ENCODE results near the gene ATP5ME. TPM values are rescaled to one million over a fixed set of nuclear protein-coding genes. Genes with fewer than 3 reads are reported as not detected.

ATP5ME gene
- total and polyA plus RNA-seq, 2 of the 13 experiments (the other 11 are each of a cell fraction or from before 2014, with no cell fraction given) = 305 to 753 TPM

GRCh38 chr4:680551-680927 is 6.5 kb upstream of the ATP5ME start (continued):
- TF ChIP-seq ZXDC (CRISPR knock-in tag; IDR thresholded peaks at IDR 0.05) (no peak), MIER3 (CRISPR knock-in tag; IDR thresholded peaks at IDR 0.05; ENCODE audit: borderline replicate concordance) (no peak), SMARCC2 (IDR thresholded peaks at IDR 0.05) (no peak), RCOR2 (CRISPR knock-in tag; IDR thresholded peaks at IDR 0.05) (no peak)

GRCh38 chr4:680091-680490 is 6.0 kb upstream of the ATP5ME start:
- ChIA-PET CTCF (ENCODE audit: low intra/inter-chr PET ratio, low total read pairs) (no interaction called here), POLR2A (no interaction called here)
- Histone ChIP-seq H2AFZ (ENCODE audit: low read length) (no peak overlapping the region), H3K4me2 (ENCODE audit: low read depth, low read length) (no peak overlapping the region), H3K9me3 (ENCODE audit: low read length) (no peaks in the 10 kb centered on the region), H4K20me1 (ENCODE audit: insufficient read depth, low read length) (no peaks in the 10 kb centered on the region), H3K79me2 (ENCODE audit: insufficient read depth, low read length) (peaks cover 3% of the 10 kb centered on the region), H3K4me3 (replicated peaks in 1 of 3; ENCODE audit: insufficient read depth in 1 of 3, low read depth in 2 of 3, low read length in 3 of 3) (no peak overlapping the region), H3K9ac (ENCODE audit: insufficient read depth, low read depth, low read length) (no peak overlapping the region), H3K27ac (ENCODE audit: extremely low read length, insufficient read depth, low read length) (no peak overlapping the region), H3K4me1 (ENCODE audit: insufficient read depth, low read length) (peaks cover 92% of the 10 kb centered on the region), H3K27me3 (ENCODE audit: control insufficient read depth in 1 of 2, insufficient read depth in 2 of 2, low read length in 2 of 2) (no peaks in the 10 kb centered on the region), H3K36me3 (replicated peaks in 1 of 2; ENCODE audit: control insufficient read depth in 1 of 2, insufficient read depth in 2 of 2, low read length in 2 of 2) (no peaks in the 10 kb centered on the region)
- ATAC-seq = no peak
- BruUV-seq (replicated peaks) = no TSS peak
- WGBS (ENCODE audit: low lambda C conversion rate) = 46% methylated on average over 9 of the region's 9 CpGs
- no peak for FAIRE-seq
- DNase-seq (ENCODE audit: low spot score) = no peak
- intact Hi-C loops (cut with micrococcal nuclease; ENCODE audit: unreplicated experiment) (no loop called here), in situ Hi-C loops (cut with HindIII; ENCODE audit: extremely low pct_ligation_motif_present, low pct_unique_long_range_greater_than_20kb) (no loop called here)
- TF ChIP-seq HNRNPL (IDR thresholded peaks at IDR 0.05; ENCODE audit: low read depth, low read length) = 0 out of 2 replicates have a peak, but pooled peaks have one; percentile 15
- TF ChIP-seq ZNF687 (CRISPR knock-in tag; IDR thresholded peaks at IDR 0.05) = peak; percentile 28; the same call in 1 of the 2 replicates
- TF ChIP-seq ZNF460 (CRISPR knock-in tag; IDR thresholded peaks at IDR 0.05; ENCODE audit: borderline replicate concordance) = no peak
- TF ChIP-seq ZNF446 (CRISPR knock-in tag; IDR thresholded peaks at IDR 0.05) = no peak
- TF ChIP-seq ZNF609 (CRISPR knock-in tag; IDR thresholded peaks at IDR 0.05; ENCODE audit: borderline replicate concordance) = no peak
- no peak for TF ChIP-seq SIN3A (IDR thresholded peaks at IDR 0.05; ENCODE audit: borderline replicate concordance, low read depth, low read length)
- TF ChIP-seq RCOR2 (CRISPR knock-in tag; IDR thresholded peaks at IDR 0.05) = no peak
- TF ChIP-seq ZNF576 (CRISPR knock-in tag; IDR thresholded peaks at IDR 0.05) = no peak

All from HepG2 (cell line).